Activated T-cell treated with anti-CD3 and anti-CD28 coated beads, Interleukin-2, amount 50 U/mL, for 48 hours (primary cell): ENCODE results near the gene ENDOG.
"Not testable (repeated sequence)": the region's sequence is repeated elsewhere in the genome, so short reads cannot be mapped to it uniquely, and the experiment has no call there.

Source experiments
- DNase-seq, 2 experiments: peaks; one replicate each; pipeline ENCODE4 v3.0.0-alpha.2; 2020

Gene ENDOG

GRCh38 chr9:128818099-128818838, at the start of gene ENDOG:
ENDOG (plus strand) TSS chr9:128818500; CDS start chr9:128818685, 185 bp downstream.
- peak; percentile 100 for DNase-seq

GRCh38 chr9:128768606-128769005, 49.7 kb upstream of the ENDOG start:
- DNase-seq = no peak

- no peak for DNase-seq
Measured at GRCh38 chr9:128770286-128771030, 47.8 kb upstream of the ENDOG start.

GRCh38 chr9:128771094-128771721, 47.1 kb upstream of the ENDOG start:
- no peak for DNase-seq

- peak; percentile 95 to 96 for DNase-seq
Measured at GRCh38 chr9:128771745-128772519, 46.4 kb upstream of the ENDOG start, which contains the start of gene ZER1. ZER1 (minus strand) TSS chr9:128771927; CDS start chr9:128755565, 16,362 bp downstream.

GRCh38 chr9:128773049-128773448, 45.3 kb upstream of the ENDOG start:
- DNase-seq = no peak

- DNase-seq = no peak
Measured at GRCh38 chr9:128774804-128775203, 43.5 kb upstream of the ENDOG start.

- DNase-seq = not testable (repeated sequence)
Measured at GRCh38 chr9:128780093-128780492, 38.2 kb upstream of the ENDOG start.

GRCh38 chr9:128781187-128782070, 36.9 kb upstream of the ENDOG start:
- no peak for DNase-seq

- no peak for DNase-seq
Measured at GRCh38 chr9:128782669-128783068, 35.6 kb upstream of the ENDOG start.

GRCh38 chr9:128785427-128785826, 32.9 kb upstream of the ENDOG start:
- no peak for DNase-seq

- peak; percentile 92 to 94 for DNase-seq
Measured at GRCh38 chr9:128786681-128787601, 31.4 kb upstream of the ENDOG start, which contains the start of gene TBC1D13. TBC1D13 (plus strand) TSS chr9:128787253; CDS start chr9:128787354, 101 bp downstream.

GRCh38 chr9:128787659-128788058, 30.6 kb upstream of the ENDOG start:
- peak in 1 of 2 experiments; percentile 31 for DNase-seq

- DNase-seq = no peak
Measured at GRCh38 chr9:128788445-128788844, 29.9 kb upstream of the ENDOG start.

GRCh38 chr9:128790536-128790935, 27.8 kb upstream of the ENDOG start:
- DNase-seq = no peak

GRCh38 chr9:128792134-128792533, 26.2 kb upstream of the ENDOG start:
- no peak for DNase-seq

GRCh38 chr9:128792978-128793686, 25.2 kb upstream of the ENDOG start:
- no peak for DNase-seq

- not testable (repeated sequence) for DNase-seq
Measured at GRCh38 chr9:128794961-128795360, 23.3 kb upstream of the ENDOG start.

GRCh38 chr9:128798896-128799295, 19.4 kb upstream of the ENDOG start:
- no peak for DNase-seq

GRCh38 chr9:128800061-128800460, 18.2 kb upstream of the ENDOG start:
- DNase-seq = no peak
